SK-N-MC (cell line): ENCODE data around the gene SLC25A13.

Experiments used
- EZH2 ChIP-seq: fragments of 200-600 bp; sonication (generic); IDR thresholded peaks from one replicate; pipeline ENCODE4 v1.6.1; 2017; ENCODE audit warnings: antibody characterized with exemption
- POLR2AphosphoS5 ChIP-seq: IDR thresholded peaks from 2 replicates; pipeline ENCODE4 v1.6.1; 2012; ENCODE audit warnings: mild to moderate bottlenecking, low read depth, low read length, borderline replicate concordance

- TF ChIP-seq POLR2AphosphoS5 (no peak), EZH2 (no peak)
Observed at GRCh38 chr7:96189129-96189820, 132.6 kb downstream of the SLC25A13 start.
